Body of pancreas (tissue), 4 donors: ENCODE results near the gene MAP3K20.

ENCODE experiments used
- POLR2A ChIP-seq, 3 donors: fragments of 450-650 bp; IDR thresholded peaks; one replicate each; pipeline ENCODE4 v1.6.1; 2016; ENCODE audit warnings: antibody characterized with exemption in 3 of 3, mild to moderate bottlenecking in 2 of 3
- TF ChIP-seq, protein P1 (sequence below), 7 experiments: fragments of 450-650 bp in 4 of 7; fragments of 200-600 bp in 3 of 7; sonication (generic) in 3 of 7; IDR thresholded peaks; one replicate each; pipeline ENCODE4 v1.5.1; 2016 to 2019; ENCODE audit warnings: antibody characterized with exemption in 7 of 7

DNA sequence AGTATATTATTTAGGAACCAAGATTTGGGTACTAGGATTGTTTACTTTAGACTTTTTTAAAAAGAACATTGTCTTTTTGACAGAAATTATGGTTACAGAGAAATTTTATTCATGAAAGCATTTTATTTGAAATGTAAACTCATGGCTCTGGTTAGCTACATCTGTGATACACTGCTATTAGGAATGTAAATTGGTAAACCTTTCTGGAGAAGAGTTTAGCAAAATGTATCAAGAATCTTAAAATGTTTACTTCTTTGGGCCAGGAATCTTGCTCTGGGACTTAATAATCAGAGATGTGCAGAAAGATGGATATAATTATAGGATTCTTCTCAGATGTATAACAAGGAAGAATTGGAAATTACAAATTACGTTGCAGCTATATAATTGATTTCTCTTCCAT is 19.7 kb downstream of the MAP3K20 start:
- TF ChIP-seq, protein P1, sequence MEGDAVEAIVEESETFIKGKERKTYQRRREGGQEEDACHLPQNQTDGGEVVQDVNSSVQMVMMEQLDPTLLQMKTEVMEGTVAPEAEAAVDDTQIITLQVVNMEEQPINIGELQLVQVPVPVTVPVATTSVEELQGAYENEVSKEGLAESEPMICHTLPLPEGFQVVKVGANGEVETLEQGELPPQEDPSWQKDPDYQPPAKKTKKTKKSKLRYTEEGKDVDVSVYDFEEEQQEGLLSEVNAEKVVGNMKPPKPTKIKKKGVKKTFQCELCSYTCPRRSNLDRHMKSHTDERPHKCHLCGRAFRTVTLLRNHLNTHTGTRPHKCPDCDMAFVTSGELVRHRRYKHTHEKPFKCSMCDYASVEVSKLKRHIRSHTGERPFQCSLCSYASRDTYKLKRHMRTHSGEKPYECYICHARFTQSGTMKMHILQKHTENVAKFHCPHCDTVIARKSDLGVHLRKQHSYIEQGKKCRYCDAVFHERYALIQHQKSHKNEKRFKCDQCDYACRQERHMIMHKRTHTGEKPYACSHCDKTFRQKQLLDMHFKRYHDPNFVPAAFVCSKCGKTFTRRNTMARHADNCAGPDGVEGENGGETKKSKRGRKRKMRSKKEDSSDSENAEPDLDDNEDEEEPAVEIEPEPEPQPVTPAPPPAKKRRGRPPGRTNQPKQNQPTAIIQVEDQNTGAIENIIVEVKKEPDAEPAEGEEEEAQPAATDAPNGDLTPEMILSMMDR (IDR thresholded peaks at IDR 0.05), result no peak
- TF ChIP-seq POLR2A (IDR thresholded peaks at IDR 0.05), result no peak
